NCI-H524 (cell line): ENCODE results near the gene TNFSF9.
"Not testable (repeated sequence)": the region's sequence is repeated elsewhere in the genome, so short reads cannot be mapped to it uniquely, and the experiment has no call there.

ENCODE experiments used
- DNase-seq, 2 experiments: peaks; one replicate each; lab custom pipeline; 2025; lab: John Stamatoyannopoulos, UW

The TNFSF9 gene

DNA sequence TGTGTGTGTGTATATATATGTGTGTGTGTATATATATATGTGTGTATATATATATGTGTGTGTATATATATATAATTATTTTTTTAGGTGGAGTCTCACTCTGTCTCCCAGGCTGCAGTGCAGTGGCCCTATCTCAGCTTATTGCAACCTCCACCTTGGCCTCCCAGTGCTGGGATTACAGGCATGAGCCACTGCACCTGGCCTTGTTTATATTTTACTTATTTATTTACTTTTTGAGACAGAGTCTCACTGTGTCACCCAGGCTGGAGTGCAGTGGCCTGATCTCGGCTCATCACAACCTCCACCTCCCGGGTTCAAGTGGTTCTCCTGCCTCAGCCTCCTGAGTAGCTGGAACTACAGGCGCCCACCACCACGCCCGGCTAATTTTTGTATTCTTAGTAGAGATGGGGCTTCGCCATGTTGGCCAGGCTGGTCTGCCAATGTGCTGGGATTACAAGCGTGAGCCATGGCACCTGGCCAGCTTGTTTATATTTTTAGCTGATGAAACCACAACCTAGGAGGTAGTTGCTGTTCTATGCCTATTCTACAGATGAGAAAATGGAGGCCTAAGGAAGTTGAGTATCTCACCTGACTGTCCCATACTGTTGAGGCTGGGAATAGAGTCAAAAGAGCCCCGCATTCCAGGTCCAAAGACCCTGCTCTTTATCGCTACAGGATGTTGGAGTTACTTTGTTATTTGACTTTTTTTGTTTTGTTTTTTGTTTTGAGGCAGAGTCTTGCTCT lies 22.6 kb upstream of the TNFSF9 start:
- not testable (repeated sequence) for DNase-seq

DNA sequence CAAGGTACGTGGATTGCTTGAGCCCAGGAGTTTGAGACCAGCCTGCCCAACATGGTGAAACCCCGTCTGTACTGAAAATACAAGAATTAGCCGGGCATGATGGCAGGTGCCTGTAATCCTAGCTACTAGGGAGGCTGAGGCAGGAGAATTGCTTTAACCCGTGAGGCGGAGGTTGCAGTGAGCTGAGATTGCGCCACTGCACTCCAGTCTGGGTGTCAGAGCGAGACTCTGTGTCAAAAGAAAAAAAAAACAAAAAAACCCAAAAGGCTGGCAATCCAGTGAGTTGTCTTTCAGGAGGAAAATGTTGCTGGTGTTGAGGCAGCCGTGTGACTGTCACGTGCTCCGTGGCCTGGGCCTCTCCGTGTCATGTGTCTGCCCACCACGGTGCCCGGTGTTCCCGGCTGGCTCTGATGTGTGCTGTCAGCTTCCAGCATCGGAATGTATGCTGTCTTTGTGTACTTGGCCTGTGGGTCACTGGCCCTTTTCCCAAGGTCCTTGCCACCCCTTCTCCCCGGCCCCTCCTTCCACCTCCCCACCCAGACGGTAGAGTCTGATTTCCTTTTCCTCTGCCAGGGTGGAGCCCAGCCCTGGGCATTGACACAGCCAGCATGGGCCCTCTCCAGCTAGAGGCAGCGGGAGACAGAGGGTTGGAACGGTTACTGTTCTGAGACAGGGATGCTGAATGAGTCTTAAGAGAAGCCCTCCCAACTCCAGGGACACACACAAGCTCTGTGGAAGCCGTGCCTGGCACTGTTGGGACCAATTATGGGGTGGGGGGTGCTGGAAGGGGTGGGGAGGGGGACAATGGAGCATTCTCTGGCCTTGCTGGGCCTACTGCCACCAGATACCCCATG lies 21.5 kb upstream of the TNFSF9 start:
- no peak for DNase-seq

DNA sequence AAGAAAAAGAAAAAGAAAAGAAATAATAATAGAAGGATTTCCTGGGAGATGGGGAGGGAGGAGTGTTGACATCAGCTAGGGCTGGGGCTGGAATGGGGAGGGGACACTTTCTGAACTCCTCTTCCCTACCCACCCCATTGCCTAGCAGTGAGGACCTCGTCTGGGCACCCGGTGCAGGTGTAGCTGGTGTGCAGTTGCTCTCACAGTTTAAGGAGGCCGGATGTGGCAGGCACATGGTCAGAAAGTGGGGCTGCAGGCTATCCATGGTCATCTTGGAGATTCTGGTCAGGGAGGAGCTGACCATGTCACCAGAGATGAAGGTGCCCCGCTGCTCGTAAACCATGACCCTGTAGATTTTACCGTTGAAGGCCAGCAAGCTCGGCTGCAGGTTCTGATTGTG lies 20.2 kb upstream of the TNFSF9 start:
- DNase-seq: no peak

DNA sequence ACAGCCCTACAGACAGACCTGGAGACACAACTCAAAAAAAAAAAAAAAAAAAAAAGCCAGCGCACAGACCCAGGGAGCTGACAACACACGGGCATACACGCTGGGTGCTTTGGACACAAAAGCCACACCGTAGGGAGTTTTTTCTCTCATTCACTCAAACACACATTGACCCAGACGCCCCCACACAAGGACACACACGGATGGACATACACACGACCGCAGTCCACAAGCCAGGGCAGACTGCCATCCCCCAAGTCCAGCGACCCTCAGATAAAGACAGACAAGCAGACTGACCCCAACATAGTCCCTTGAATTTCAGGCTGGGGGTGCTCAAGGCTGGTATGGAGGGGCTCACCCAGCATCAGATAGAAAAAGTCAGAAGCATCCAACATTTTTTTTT lies 16.7 kb upstream of the TNFSF9 start:
- DNase-seq: no peak

DNA sequence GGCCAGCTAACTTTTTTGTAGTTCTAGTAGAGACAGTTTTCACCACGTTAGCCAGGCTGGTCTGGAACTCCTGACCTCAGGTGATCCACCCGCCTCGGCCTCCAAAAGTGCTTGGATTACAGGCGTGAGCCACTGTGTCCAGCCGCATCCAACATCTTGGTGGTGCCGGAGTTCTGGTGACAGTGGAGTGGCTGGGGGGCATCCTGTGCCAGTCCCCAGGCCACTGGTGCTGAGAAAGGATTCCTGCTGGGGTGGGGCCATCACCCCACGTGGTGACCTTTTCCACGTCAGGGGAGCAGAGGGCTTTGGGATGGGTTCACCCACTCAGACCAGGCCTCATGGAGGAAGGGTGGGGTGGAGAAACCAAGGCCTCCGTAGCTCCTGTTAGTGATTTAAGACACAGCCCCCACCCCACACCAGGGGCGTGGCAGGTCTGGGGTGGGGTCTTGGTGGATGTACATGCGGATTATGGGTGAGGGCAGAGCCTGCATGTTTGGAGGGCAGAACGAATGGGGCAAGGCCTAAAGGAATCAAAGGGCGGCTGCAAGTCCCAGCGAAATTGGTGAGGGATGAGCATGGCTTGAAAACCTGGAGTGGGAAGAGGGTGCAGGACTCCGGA lies 15.8 kb upstream of the TNFSF9 start:
- no peak for DNase-seq

DNA sequence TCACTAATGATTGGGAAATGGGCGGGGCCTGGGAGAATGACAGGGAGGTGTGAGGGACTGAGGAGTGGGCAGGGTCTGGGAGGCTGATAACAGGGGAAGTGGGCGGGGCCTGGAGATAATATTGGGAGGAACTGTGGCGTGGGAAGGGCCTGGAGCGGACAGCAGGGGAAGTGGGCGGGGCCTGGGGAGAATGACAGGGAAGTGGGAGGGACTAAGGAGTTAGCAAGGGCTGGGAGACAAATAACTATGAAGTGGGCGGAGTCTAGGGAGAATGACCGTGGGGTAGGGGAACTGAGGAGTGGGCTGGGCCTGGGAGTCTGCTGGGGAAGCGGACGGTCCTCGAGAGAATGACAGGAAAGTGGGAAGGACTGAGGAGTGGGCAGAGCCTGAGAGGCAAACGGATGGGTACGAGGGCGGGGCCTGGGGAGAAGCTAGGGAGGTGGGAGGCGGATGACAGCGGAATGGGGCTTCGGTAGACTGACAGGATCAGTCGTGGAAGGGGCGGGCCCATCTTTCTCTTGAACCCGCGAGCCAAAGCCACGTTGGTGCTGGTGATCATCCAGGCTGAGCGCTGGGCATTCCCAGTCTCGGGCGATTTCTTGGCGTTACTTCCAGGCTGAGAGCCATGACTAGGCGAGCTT lies 14.7 kb upstream of the TNFSF9 start:
- peak; percentile 56 to 63 for DNase-seq

DNA sequence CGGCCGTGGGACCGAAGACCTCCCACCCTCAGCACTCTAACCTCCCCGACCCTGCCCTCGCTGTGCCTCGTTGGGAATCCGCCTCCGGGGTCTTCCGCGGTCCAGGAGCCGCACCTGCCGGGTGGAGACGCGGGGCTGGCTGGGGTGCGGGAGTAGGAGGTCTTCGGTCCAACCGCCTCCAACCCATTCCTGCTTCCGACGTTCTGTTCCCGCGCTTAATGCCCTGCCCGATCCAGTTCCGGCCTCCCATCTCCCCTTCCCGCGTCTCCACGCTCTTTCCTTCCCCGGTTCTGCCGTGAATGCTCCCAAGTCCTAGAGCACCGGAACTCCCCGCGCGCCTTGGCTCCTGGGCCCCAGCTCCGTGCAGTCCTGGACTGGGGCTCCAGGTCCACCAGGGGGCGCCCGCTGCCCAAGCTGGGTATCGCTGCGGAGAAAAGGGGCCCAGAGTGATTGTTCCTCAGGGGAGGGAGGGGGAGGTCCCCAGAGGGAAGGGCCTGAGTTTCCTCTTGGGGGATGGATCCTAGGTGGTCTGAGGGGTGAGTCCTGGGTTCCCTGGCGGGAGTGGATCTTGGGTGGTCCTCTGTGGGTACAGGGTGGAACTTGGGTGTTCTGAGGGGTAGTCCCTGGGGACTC lies 14.1 kb upstream of the TNFSF9 start:
- DNase-seq: peak; percentile 81 to 84

DNA sequence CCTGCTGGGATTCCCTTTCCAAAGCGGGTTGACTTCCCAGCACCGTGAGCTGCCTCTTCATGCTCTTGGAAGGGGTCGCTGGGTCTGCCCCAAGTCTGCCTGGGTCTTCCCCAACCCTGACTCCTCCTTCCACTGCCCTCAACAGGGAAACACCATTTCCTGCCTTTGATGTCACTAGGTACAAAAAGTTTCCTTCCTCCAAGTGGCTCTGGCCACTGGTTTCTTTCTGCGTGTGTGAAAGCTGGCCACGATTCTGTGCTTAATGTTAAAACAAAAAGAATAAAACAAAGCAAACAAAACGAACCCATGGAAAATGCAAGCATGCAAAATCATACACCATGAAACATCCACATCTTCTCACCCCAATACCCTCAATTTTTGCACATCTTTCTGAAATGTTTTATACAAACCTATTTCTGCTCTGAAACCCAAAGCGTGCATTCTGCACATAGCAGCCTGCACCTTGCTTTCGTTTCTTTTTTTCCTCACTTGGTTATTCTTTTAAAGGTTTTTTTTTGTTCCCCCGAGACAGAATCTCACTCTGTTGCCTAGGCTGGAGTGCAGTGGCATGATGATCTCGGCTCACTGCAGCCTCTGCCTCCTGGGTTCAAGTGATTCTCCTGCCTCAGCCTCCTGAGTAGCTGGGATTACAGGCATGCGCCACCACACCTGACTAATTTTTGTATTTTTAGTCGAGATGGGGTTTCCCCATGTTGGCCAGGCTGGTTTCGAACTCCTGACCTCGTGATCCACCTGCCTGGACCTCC lies 12.5 kb upstream of the TNFSF9 start:
- no peak for DNase-seq

DNA sequence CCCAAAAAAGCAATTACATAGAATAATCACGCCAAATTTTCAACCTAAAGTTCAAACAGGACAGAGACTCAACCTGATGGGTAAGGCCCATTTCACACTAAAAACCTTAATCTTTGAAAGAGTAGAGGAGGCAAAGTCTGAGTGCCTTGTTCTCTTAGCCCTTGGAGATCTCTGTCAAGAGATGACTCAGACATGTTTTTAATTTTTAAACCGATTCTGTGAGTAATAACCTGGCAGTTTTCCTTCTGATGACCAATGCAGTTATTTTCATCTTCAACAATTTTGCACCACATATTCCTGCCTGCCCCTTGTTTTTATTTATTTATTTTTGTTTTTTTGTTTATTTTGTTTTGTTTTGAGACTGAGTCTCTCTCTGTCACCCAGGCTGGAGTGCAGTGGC lies 11.5 kb upstream of the TNFSF9 start:
- no peak for DNase-seq

DNA sequence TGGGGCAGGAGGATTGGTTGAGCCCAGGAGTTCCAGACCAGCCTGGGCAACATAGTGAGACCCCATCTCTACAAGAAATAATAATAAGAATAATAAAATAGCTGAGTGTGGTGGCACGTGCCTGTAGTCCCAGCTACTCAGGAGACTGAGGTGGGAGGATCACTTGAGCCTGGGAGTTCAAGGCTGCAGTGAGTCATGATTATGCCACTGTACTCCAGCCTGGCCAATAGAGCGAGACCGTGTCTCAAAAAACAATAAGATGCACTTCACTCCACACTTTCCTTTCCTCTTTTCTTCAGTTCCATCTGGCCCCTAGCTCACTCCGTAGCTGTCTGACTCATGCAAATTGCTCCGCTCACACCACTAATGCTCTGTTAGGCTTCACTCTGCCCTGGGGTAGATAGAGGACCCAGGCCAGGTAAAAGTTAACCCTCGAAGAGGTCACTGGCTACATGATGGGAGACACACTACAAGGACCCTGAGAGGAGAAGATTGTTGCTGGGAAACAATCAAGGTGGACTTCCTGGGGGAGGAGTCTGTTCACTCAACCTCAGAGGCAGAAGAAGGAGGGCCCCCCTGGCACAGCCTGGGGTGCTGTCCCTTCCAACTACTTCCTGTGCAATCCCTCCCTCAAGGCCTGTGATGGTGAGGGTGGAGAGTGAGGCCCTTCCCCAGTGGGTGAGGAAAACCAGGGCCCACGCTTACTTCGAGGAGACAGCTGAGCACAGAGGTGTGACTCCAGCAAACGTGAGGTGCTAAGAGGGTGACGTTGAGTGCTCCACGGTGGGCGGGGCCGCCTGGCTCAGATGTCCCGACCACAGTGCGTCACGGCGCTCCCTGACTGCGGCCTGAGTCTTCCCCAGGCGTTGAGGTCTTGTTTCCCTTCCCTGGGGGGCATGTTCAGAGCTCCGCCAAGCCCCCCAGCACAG lies 8.8 kb upstream of the TNFSF9 start:
- DNase-seq: no peak

DNA sequence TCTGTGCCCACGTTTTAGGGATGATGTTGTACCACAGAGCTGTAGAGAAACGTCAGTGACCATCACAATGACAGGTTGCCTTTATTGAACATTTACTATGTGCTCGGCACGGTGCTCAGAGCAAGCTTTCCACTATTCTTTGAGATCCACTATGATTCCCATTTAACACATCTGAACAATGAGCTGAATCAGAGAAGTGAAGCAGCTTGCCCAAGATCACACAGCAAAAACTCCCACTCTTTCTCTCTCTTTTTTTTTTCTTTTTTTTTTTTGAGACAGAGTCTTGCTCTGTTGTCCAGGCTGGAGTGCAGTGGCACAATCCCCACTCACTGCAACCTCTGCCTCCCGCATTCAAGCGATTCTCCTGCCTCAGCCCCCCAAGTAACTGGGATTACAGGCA lies 8.1 kb upstream of the TNFSF9 start:
- DNase-seq: no peak

DNA sequence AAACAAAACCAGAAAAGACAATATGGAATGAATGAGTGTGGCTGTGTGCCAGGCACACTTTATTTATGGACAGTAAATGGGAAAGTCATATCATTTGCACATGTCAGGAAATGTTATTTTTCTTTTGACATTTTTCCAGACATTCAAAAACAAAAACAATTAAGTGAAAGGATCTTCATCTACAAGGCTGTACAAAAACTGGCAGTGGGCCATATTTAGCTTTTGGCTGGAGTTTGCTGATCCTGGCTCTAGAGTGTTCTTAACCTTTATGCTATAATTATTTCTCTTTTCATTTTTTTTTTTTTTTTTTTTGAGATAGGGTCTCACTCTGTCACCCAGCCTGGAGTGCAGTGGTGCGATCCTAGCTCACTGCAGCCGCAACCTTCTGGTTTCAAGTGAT lies 6.5 kb upstream of the TNFSF9 start:
- no peak for DNase-seq

DNA sequence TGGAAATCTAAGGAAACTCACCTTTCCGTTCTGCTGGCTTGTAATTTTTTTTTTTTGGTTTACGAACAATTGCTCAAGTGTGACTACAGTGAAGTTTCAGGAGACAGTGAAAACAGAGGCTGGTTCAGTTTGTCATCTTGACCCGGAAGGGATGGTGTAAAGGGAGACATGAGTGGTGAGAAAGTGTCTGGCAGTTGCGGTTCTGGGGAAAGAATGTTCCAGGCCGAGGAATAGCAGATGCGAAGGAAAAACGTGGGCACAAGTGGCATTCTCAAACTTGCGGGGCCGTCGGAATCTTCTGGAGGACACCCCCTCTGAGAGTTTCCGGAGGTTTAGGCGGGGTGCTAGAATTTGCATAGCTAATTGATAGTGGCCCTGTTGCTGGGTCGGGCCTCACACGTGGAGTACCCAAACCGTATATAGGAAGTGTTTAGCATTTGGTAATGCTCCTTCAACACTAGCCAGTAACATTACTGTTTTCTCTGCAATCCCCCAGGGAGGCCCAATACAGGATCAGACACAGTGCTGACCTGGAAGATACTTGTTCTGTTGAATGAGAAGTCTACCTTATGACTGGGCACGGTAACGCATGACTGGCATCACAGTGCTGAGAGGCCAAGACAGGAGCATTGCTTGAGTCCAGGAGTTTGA lies 2.8 kb upstream of the TNFSF9 start:
- DNase-seq: no peak

DNA sequence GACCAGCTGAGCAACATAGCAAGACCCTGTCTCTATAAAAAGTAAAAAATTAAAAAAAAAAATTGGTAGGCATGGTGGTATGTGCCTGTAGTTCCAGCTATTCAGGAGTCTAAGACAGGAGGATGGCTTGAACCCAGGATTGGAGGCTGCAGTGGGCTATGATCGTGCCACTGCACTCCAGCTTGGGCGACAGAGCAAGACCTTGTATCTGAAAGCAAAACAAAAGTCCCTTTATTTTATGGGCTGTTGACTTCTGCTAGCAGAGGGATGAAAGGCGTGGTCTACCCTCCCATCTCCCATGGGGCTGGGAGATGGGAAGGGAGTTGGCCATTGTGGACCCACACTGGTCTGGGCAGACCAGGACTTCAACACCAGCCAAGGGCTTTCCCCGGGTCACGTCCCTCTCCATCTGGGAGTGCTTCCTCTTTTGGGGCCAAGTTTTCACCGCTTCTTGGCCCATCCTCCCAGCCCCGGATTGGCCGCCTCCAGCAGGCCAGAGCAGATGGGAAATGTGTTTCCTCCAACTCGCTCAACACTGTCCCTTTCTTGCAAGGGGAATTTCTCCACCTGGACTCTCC lies 2.2 kb upstream of the TNFSF9 start:
- DNase-seq: no peak

DNA sequence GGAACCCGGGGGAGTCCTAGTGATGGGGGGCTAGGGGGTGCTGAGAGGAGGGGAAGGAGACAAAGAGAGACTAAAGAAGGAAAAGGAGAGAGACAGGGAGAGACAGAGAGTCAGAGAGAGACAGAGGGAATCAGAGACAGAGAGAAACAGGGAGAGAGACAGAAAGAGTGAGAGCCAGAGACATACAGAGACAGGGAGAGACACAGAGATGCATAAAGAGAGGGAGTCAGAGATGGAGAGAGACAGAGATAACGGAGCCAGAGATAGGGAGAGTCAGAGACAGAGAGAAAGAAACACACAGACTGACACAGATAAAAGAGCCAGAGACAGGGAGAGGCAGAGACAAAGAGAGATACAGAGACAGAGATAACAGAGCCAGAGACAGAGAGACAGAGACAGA lies 1.5 kb upstream of the TNFSF9 start:
- DNase-seq: no peak

DNA sequence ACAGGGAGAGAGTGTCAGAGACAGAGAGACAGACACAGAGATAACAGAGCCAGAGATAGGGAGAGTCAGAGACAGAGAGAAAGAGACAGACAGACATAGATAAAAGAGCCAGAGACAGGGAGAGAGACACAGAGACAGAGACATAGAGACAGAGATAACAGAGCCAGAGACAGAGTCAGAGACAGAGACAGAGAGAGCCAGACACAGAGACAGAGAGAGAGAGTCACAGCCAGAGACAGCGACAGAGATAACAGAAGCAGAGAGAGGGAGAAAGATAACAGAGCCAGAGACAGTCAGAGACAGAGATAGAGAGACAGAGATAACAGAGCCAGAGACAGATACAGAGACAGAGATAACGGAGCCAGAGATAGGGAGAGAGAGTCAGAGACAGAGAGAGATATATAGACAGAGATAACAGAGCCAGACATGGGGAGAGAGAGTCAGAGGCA lies 865 bp upstream of the TNFSF9 start:
- no peak for DNase-seq

DNA sequence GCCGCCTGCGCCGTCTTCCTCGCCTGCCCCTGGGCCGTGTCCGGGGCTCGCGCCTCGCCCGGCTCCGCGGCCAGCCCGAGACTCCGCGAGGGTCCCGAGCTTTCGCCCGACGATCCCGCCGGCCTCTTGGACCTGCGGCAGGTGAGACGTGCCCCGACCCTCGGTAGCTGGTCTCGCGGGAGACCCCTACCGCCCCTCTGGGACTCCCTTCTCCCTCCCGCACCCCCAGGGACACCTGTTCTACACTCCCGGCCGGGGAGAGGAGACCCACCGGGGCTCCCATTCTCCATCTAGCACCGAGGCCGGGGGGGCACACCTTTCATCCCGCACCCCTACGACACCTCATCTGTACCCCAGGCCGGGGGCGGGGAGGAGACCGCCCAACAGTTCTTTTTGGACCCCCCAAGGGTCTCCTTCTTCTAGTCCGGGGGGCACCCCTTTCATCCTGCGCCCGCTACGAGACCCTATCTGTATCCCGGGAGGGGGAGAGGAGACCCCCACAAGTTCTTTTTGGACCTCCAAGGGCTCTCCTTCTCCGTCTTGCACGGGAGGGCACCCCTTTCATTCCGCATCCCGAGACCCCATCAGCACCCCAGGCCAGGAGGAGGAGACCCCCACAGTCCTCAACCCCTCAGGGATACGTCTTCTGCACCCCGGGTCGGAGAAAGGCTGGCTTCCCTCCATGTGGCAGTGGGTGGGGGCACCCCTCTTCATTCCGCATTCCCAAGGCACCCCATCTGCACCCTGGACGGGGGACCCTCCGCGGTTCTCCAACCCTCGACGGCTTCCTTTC lies 533 bp downstream of the TNFSF9 start:
- DNase-seq: no peak

DNA sequence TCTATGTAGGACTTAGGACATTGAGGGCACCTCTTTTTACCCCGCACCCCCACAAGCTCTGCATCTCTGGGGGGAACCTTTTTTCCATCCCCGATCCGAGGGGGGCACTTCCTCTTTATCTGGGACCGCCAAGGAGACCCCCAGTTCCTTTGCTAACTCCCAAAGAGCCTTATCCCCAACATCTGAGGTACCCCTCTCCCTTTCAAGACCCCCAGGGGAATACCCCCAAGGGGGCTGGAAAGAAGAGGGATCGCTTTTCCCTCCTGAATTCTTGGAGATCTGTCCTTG lies 1.1 kb downstream of the TNFSF9 start:
- DNase-seq: no peak
